Activated CD4-positive, alpha-beta T cell treated with anti-CD3 and anti-CD28 coated beads for 36 hours (primary cell): Measurements from ENCODE around the gene CFAP20DC. TPM values are rescaled to one million over a fixed set of nuclear protein-coding genes. Genes with fewer than 3 reads are reported as not detected.
"Not testable (repeated sequence)": the region's sequence is repeated elsewhere in the genome, so short reads cannot be mapped to it uniquely, and the experiment has no call there.

ENCODE experiments used
- ATAC-seq: fragments of 200-7000 bp; cut with Tn5 transposase; one replicate; pipeline ENCODE4 v1.10.0; 2021; ENCODE audit warnings: mild to moderate bottlenecking, moderate library complexity
- CTCF ChIA-PET: fragments of 350-600 bp; sonication (Branson Sonifier 250); formaldehyde crosslinking; loops from one replicate; lab custom pipeline; 2021; ENCODE audit warnings: antibody characterized with exemption; lab: Charles Lee
- POLR2A ChIA-PET: fragments of 350-600 bp; sonication (Branson Sonifier 250); formaldehyde crosslinking; loops from one replicate; lab custom pipeline; 2021; ENCODE audit warnings: antibody characterized with exemption, inconsistent platforms; lab: Charles Lee
- DNase-seq: peaks from one replicate; pipeline ENCODE4 v3.0.0-alpha.2; 2020
- H3K27ac Mint-ChIP-seq: one replicate; pipeline ENCODE4 v1.8.0; 2021; ENCODE audit warnings: mixed read lengths
- H3K27me3 Mint-ChIP-seq: one replicate; pipeline ENCODE4 v1.8.0; 2021; ENCODE audit warnings: mixed read lengths
- H3K36me3 Mint-ChIP-seq: one replicate; pipeline ENCODE4 v1.8.0; 2021; ENCODE audit warnings: low read depth, mixed read lengths
- H3K4me1 Mint-ChIP-seq: one replicate; pipeline ENCODE4 v1.8.0; 2021; ENCODE audit warnings: mixed read lengths
- H3K4me3 Mint-ChIP-seq: one replicate; pipeline ENCODE4 v1.8.0; 2021; ENCODE audit warnings: mild to moderate bottlenecking, moderate library complexity, mixed read lengths
- H3K9me3 Mint-ChIP-seq: one replicate; pipeline ENCODE4 v1.8.0; 2021; ENCODE audit warnings: low read depth, mixed read lengths
- intact Hi-C, 2 experiments: fragments of 100-400 bp; cut with DNase I in 1 of 2; cut with micrococcal nuclease in 1 of 2; formaldehyde crosslinking; loops; one replicate each; pipeline versions ENCODE4 v1.14.2 to v1.15.1; 2022 to 2024; cut with DNase I, micrococcal nuclease
- total RNA-seq, 2 experiments: library from RNA; stranded (reverse); gene quantifications; one replicate each; pipeline ENCODE4 v1.2.3, GENCODE V29; 2021

Gene CFAP20DC
- total RNA-seq, 2 experiments from 2014 or later, result 2.7 to 3.5 TPM

GRCh38 chr3:58707390-58707930 is 342.4 kb downstream of the CFAP20DC start:
- ChIA-PET POLR2A (no interaction called here), CTCF (no interaction called here)
- no peak for ATAC-seq
- Mint-ChIP-seq H3K4me3 (no peak overlapping the region), H3K27me3 (no peaks in the 10 kb centered on the region), H3K4me1 (no peaks in the 10 kb centered on the region), H3K27ac (no peak overlapping the region), H3K36me3 (no peaks in the 10 kb centered on the region), H3K9me3 (no peaks in the 10 kb centered on the region)
- no peak for DNase-seq
- intact Hi-C loops, result no loop called here

- DNase-seq (no peak), ATAC-seq (no peak)
- Mint-ChIP-seq H3K36me3 (no peaks in the 10 kb centered on the region), H3K27ac (no peak overlapping the region), H3K27me3 (no peaks in the 10 kb centered on the region), H3K4me3 (no peak overlapping the region), H3K4me1 (no peaks in the 10 kb centered on the region), H3K9me3 (no peaks in the 10 kb centered on the region)
- CTCF ChIA-PET, result no interaction called here
- POLR2A ChIA-PET, result no interaction called here
- intact Hi-C loops, result no loop called here
Observed at GRCh38 chr3:58706395-58707167, 343.2 kb downstream of the CFAP20DC start.

GRCh38 chr3:58704745-58705144 is 345.1 kb downstream of the CFAP20DC start:
- ChIA-PET CTCF (no interaction called here), POLR2A (no interaction called here)
- Mint-ChIP-seq H3K9me3 (no peaks in the 10 kb centered on the region), H3K27me3 (peaks cover 5% of the 10 kb centered on the region), H3K4me3 (no peak overlapping the region), H3K27ac (no peak overlapping the region), H3K36me3 (no peaks in the 10 kb centered on the region), H3K4me1 (no peaks in the 10 kb centered on the region)
- intact Hi-C loops, result no loop called here
- DNase-seq, result no peak
- ATAC-seq, result no peak

GRCh38 chr3:58704304-58704703 is 345.5 kb downstream of the CFAP20DC start:
- H3K36me3 Mint-ChIP-seq, DNase-seq, ATAC-seq, H3K4me3 Mint-ChIP-seq, POLR2A ChIA-PET, H3K27ac Mint-ChIP-seq, CTCF ChIA-PET, H3K9me3 Mint-ChIP-seq, intact Hi-C loops, H3K4me1 Mint-ChIP-seq, H3K27me3 Mint-ChIP-seq: not testable (repeated sequence)

GRCh38 chr3:58698246-58698645 is 351.6 kb downstream of the CFAP20DC start:
- ChIA-PET CTCF (no interaction called here), POLR2A (no interaction called here)
- Mint-ChIP-seq H3K4me1 (peaks cover 7% of the 10 kb centered on the region), H3K9me3 (no peaks in the 10 kb centered on the region), H3K36me3 (no peaks in the 10 kb centered on the region), H3K27ac (no peak overlapping the region), H3K27me3 (peaks cover 7% of the 10 kb centered on the region), H3K4me3 (no peak overlapping the region)
- intact Hi-C loops, result loop anchor here in 1 of 2 experiments (5.0 kb wide), 1 partner anchor 51 kb away; no protein-coding TSS in a partner anchor
- ATAC-seq (no peak), DNase-seq (no peak)

DNA sequence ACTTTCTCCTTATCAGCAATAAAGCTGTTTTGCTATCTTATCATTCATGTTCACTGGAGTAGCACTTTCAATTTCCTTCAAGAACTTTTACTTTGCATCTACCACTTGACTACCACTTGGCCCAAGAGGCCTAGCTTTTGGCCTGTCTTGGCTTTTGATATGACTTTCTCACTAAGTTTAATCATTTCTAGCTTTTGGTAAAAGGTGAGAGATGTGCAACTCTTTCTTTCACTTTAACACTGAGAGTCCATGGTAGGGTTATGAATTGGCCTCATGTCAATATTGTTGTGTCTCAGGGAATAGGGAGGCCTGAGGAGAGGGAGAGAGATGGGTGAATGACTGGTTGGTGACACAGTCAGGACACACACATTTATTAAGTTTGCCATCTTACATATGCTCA is 352.3 kb downstream of the CFAP20DC start:
- H3K27me3 Mint-ChIP-seq, result peaks cover 7% of the 10 kb centered on the region
- no peaks in the 10 kb centered on the region for H3K9me3 Mint-ChIP-seq
- ChIA-PET POLR2A (no interaction called here), CTCF (interaction anchor here (0.7 kb wide), 1 partner anchor 127 kb away, joined by 3 read pairs; no protein-coding TSS in a partner anchor)
- no peak overlapping the region for H3K4me3 Mint-ChIP-seq
- ATAC-seq, result peak; percentile 72
- intact Hi-C loops, result loop anchor here in 1 of 2 experiments (5.0 kb wide), 1 partner anchor 50 kb away; no protein-coding TSS in a partner anchor
- no peak overlapping the region for H3K27ac Mint-ChIP-seq
- peak; percentile 9 for DNase-seq
- H3K36me3 Mint-ChIP-seq, result no peaks in the 10 kb centered on the region
- H3K4me1 Mint-ChIP-seq, result peaks cover 7% of the 10 kb centered on the region

GRCh38 chr3:58696813-58697212 is 353.0 kb downstream of the CFAP20DC start:
- H3K36me3 Mint-ChIP-seq, DNase-seq, H3K27ac Mint-ChIP-seq, H3K4me1 Mint-ChIP-seq, H3K9me3 Mint-ChIP-seq, H3K4me3 Mint-ChIP-seq, CTCF ChIA-PET, ATAC-seq, POLR2A ChIA-PET, H3K27me3 Mint-ChIP-seq: not testable (repeated sequence)
- intact Hi-C loops, result loop anchor here in 1 of 2 experiments (5.0 kb wide), 1 partner anchor 50 kb away; no protein-coding TSS in a partner anchor

DNA sequence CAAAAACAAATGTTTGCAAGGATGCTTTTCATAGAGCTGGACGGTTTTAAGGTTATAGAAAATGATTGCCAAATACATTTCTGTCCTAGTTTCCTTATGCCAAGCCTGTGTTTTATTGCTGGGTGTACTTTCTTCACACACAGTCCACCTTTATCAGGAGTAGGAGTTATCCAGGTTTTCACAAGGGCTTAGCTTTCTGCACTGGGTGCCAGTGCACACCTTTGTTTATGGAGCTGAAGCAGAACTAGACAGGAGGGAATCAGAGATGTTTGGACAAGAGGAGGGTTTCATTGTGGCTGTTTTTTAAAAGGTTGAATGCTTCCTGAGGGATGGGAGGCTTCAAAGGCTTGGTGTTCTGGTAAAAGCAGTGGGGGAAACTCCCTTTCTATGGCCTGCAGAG is 353.7 kb downstream of the CFAP20DC start:
- H3K27me3 Mint-ChIP-seq, result peaks cover 7% of the 10 kb centered on the region
- peaks cover 6% of the 10 kb centered on the region for H3K9me3 Mint-ChIP-seq
- H3K4me1 Mint-ChIP-seq, result peaks cover 7% of the 10 kb centered on the region
- ChIA-PET POLR2A (no interaction called here), CTCF (interaction anchor here (0.6 kb wide), 1 partner anchor 75 kb away, joined by 4 read pairs; no protein-coding TSS in a partner anchor)
- no peak overlapping the region for H3K27ac Mint-ChIP-seq
- no peak overlapping the region for H3K4me3 Mint-ChIP-seq
- H3K36me3 Mint-ChIP-seq, result no peaks in the 10 kb centered on the region
- DNase-seq (no peak), ATAC-seq (no peak)
- intact Hi-C loops, result loop anchor here in 1 of 2 experiments (5.0 kb wide), 1 partner anchor 49 kb away; no protein-coding TSS in a partner anchor

DNA sequence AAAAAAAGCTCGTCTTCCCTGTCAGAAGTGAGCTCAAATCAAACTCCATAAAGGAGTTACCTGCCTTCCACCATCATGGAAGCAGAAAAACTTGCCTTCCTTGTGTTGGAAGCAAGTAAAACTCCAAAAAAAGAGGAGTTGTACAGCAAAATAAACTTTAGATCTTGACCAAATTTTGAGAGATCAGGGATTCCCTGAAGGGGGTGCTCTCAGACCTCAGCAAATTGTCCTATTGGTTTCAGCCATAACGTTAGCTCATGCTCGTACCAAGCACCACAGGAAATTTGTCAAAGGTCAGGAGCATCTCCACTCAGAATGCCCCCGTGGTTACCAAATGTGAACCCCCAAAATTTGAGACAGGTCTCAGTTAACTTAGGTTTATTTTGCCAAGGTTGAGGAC is 354.5 kb downstream of the CFAP20DC start:
- not testable (repeated sequence) for H3K27me3 Mint-ChIP-seq, H3K9me3 Mint-ChIP-seq

DNA sequence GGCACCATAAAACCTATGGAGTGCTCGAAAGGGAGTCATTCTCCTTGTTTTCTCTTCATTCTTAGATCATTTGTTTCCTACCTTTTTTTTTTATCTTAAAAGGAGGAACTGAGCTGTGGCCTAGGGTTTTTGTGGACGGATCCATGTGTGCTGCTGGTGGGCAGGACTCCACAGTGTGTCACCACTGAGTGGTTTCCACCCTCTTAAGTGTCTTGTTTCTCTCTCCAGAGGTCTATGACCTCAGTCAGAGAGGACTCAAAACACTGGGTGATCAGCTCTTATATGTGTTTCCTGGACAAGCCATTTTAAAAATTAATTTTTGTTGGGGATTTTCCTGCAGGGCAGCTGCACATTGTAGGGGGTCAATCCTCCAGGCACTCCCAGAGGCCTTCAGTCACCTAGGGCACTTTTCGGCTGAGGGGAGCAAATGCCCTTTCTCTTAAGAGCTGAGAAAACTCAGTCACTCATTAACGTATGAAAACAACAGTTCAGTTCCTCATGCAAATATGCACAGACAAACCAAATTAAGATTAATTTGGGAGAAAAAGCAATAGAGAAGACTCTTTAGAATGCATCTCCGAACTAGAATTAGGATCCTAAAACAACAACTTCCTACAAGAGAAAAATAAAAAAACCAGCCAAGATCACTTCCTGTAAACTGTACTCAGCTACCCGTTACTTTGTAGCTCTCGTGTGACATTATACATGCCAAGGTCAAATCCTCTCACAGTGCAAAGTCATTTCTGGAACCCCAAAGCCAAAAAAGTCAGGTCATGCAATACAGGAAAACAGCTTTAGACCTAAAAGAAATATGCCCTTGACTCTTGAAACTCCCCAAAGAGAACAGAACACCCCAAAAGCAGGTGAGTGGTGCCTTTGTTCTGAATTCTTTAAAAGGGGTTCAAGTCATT is 355.6 kb downstream of the CFAP20DC start:
- POLR2A ChIA-PET, result no interaction called here
- peaks cover 2% of the 10 kb centered on the region for H3K27me3 Mint-ChIP-seq

More for the DNA sequence above, 354.5 kb downstream of the CFAP20DC start:
- H3K4me3 Mint-ChIP-seq, POLR2A ChIA-PET, ATAC-seq, H3K4me1 Mint-ChIP-seq, DNase-seq, H3K36me3 Mint-ChIP-seq, H3K27ac Mint-ChIP-seq: not testable (repeated sequence)
- intact Hi-C loops, result loop anchor here in 1 of 2 experiments (5.0 kb wide), 1 partner anchor 48 kb away; no protein-coding TSS in a partner anchor
- CTCF ChIA-PET, result interaction anchor here (0.6 to 1.0 kb wide), 2 partner anchors 53 to 76 kb away, joined by 3 to 4 read pairs; no protein-coding TSS in a partner anchor

DNA sequence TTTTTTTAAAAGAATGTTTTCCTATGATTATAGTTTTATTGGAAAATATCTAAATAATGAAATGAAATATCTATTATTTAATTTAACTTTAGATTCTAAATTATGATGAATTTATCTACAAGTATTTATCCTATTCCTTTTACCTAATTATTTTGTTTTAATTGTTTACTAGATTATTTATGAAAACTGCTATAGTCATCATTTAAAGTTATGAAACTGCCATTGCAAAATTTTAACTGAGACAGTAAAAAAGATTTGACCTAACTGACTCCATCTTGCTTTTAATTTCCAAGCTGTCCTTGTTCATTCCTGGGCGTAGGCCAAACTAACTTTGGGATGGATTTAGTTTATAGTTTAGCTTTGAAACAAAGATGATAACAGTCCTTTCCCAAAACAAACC is 357.3 kb downstream of the CFAP20DC start:
- peaks cover 10% of the 10 kb centered on the region for H3K27me3 Mint-ChIP-seq
- no peak overlapping the region for H3K27ac Mint-ChIP-seq
- DNase-seq (no peak), ATAC-seq (no peak)
- H3K4me3 Mint-ChIP-seq, result no peak overlapping the region
- ChIA-PET CTCF (no interaction called here), POLR2A (no interaction called here)
- no peaks in the 10 kb centered on the region for H3K36me3 Mint-ChIP-seq
- peaks cover 4% of the 10 kb centered on the region for H3K4me1 Mint-ChIP-seq
- intact Hi-C loops, result no loop called here
- peaks cover 10% of the 10 kb centered on the region for H3K9me3 Mint-ChIP-seq

More for the DNA sequence above, 355.6 kb downstream of the CFAP20DC start:
- H3K4me1 Mint-ChIP-seq, result peaks cover 7% of the 10 kb centered on the region
- DNase-seq, result no peak
- CTCF ChIA-PET, result interaction anchor here (0.8 kb wide), 1 partner anchor 1904 kb away, joined by 3 read pairs; no protein-coding TSS in a partner anchor
- no peak overlapping the region for H3K4me3 Mint-ChIP-seq
- H3K36me3 Mint-ChIP-seq, result no peaks in the 10 kb centered on the region
- H3K9me3 Mint-ChIP-seq, result peaks cover 10% of the 10 kb centered on the region
- no peak overlapping the region for H3K27ac Mint-ChIP-seq
- intact Hi-C loops, result no loop called here
- ATAC-seq, result no peak
